T-cell (primary cell): ENCODE results near the gene MDP1. TPM values are rescaled to one million over a fixed set of nuclear protein-coding genes. Genes with fewer than 3 reads are reported as not detected.

ENCODE experiments used
- ATAC-seq, 4 experiments: fragments of 200-7000 bp in 3 of 4; fragments of 150-1000 bp in 1 of 4; cut with Tn5 transposase; replicated peaks in 1 of 4; 1 replicate in 3 of 4; 2 replicates in 1 of 4; pipeline ENCODE4 v1.10.0; 2021; ENCODE audit warnings: moderate library complexity in 3 of 4, mild to moderate bottlenecking in 2 of 4, moderate number of reproducible peaks in 1 of 4
- CTCF ChIA-PET, 2 donors: fragments of 300-600 bp; sonication (Branson Sonifier 250); formaldehyde crosslinking; loops; one replicate each; lab custom pipeline; 2022; ENCODE audit warnings: antibody characterized with exemption in 2 of 2; lab: Charles Lee
- POLR2A ChIA-PET, 2 donors: fragments of 300-600 bp; sonication (Branson Sonifier 250); formaldehyde crosslinking; loops; one replicate each; lab custom pipeline; 2022; ENCODE audit warnings: antibody characterized with exemption in 2 of 2; lab: Charles Lee
- DNase-seq, 35 experiments: peaks; one replicate each; pipeline versions ENCODE4 v3.0.0 to v3.0.0-alpha.2; 2013 to 2023
- H3K27ac ChIP-seq: one replicate; pipeline ENCODE4 v1.5.1; 2013; ENCODE audit warnings: low read length
- H3K27me3 ChIP-seq, 2 experiments: replicated peaks in 1 of 2; 1 replicate in 1 of 2; 2 replicates in 1 of 2; pipeline versions ENCODE4 v1.6.1 to v1.7.0; 2013; ENCODE audit warnings: low read length in 1 of 2, mixed read lengths in 1 of 2; ENCODE audit not compliant: control insufficient read depth in 2 of 2, insufficient read depth in 2 of 2; ENCODE audit errors: extremely low read depth in 1 of 2
- H3K36me3 ChIP-seq, 2 donors: 1 replicate in 1 of 2; 2 replicates in 1 of 2; pipeline versions ENCODE4 v1.6.1 to v1.7.0; 2013; ENCODE audit warnings: low read length in 1 of 2; ENCODE audit not compliant: control insufficient read depth in 2 of 2, insufficient read depth in 1 of 2; ENCODE audit errors: extremely low read depth in 1 of 2
- H3K4me1 ChIP-seq, 2 experiments: 1 replicate in 1 of 2; 2 replicates in 1 of 2; pipeline versions ENCODE4 v1.6.1 to v1.7.0; 2013; ENCODE audit warnings: low read length in 2 of 2, mixed read lengths in 1 of 2; ENCODE audit not compliant: insufficient read depth in 2 of 2, control insufficient read depth in 1 of 2; ENCODE audit errors: extremely low read depth in 1 of 2
- H3K4me3 ChIP-seq, 2 donors: 1 replicate in 1 of 2; 2 replicates in 1 of 2; pipeline versions ENCODE4 v1.5.1 to v1.7.0; 2013; ENCODE audit warnings: mild to moderate bottlenecking in 2 of 2, low read length in 1 of 2, moderate library complexity in 1 of 2; ENCODE audit not compliant: control insufficient read depth in 1 of 2; ENCODE audit errors: extremely low read depth in 1 of 2
- H3K9me3 ChIP-seq: 2 replicates; pipeline ENCODE4 v1.7.0; 2013
- H3K27ac Mint-ChIP-seq, 2 donors: one replicate each; pipeline ENCODE4 v1.8.0; 2020 to 2021; ENCODE audit warnings: mild to moderate bottlenecking in 2 of 2, mixed read lengths in 2 of 2
- H3K27me3 Mint-ChIP-seq, 2 donors: one replicate each; pipeline ENCODE4 v1.8.0; 2021 to 2022; ENCODE audit warnings: mixed read lengths in 2 of 2
- H3K36me3 Mint-ChIP-seq: one replicate; pipeline ENCODE4 v1.8.0; 2021; ENCODE audit warnings: mixed read lengths
- H3K4me1 Mint-ChIP-seq, 3 donors: one replicate each; pipeline ENCODE4 v1.8.0; 2020 to 2022; ENCODE audit warnings: mixed read lengths in 3 of 3, mild to moderate bottlenecking in 1 of 3
- H3K4me3 Mint-ChIP-seq, 3 donors: one replicate each; pipeline ENCODE4 v1.8.0; 2020 to 2022; ENCODE audit warnings: mild to moderate bottlenecking in 3 of 3, mixed read lengths in 3 of 3, moderate library complexity in 3 of 3
- H3K9me3 Mint-ChIP-seq, 3 donors: one replicate each; pipeline ENCODE4 v1.8.0; 2020 to 2022; ENCODE audit warnings: mixed read lengths in 3 of 3
- WGBS: methylation state at CpG from one replicate; pipeline ENCODE4 v1.1.5; 2013; ENCODE audit warnings: missing lambda C conversion rate; ENCODE audit not compliant: insufficient coverage; 5-methylcytosine and 5-hydroxymethylcytosine counted together
- total RNA-seq, 35 experiments: library from RNA in 6 of 35; stranded (reverse) in 6 of 35; fragments of 120-200 nt in 1 of 35; gene quantifications; one replicate each; pipeline versions ENCODE4 v1.2.1 to v1.2.4 and lab custom pipeline; 2013 to 2026

Gene MDP1
- total RNA-seq, 5 donors from 2014 or later (not counting 1 experiment from before 2014, with no cell fraction given) = 7.2 to 17.5 (median 12.1) TPM

DNA sequence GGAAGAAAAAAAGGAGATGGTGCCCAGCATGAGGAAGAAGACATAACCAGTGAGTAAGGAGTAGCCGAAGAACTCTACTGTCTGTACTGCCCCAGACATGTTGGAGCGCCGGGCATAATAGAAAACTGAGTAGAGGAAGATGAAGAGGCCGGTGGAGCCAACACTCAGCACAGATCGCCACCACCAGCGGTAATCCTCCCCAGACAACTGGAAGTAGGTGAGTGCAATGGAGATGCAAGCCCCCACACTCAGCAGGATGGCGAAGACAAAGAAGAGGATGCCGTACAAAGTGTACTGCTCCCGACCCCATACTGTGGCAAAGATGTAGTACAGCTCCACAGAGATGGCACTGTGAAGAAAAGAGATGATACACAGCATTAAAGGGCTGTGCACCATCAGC lies 26.4 kb downstream of the MDP1 start:
- H3K27me3 ChIP-seq = no peaks in the 10 kb centered on the region
- Mint-ChIP-seq H3K9me3 (no peaks in the 10 kb centered on the region), H3K4me1 (peaks cover 46 to 56% (median 47%) of the 10 kb centered on the region in 3 donors), H3K27ac (peak overlapping the region; percentile 89 to 94), H3K4me3 (no peak overlapping the region), H3K27me3 (no peaks in the 10 kb centered on the region), H3K36me3 (peaks cover 26% of the 10 kb centered on the region)
- ChIA-PET CTCF (interaction anchor here in 1 of 2 donors (1.7 kb wide), 1 partner anchor 53 kb away, joined by 10 read pairs; the partner anchor contains the start of gene TINF2), POLR2A (interaction anchor here (0.6 to 1.0 kb wide), 3 partner anchors 28 to 50 kb away, joined by 3 to 7 read pairs (median 3); partner anchors contain the start of gene IRF9 (in 1 of the 2))
- peaks cover 6 to 40% of the 10 kb centered on the region in 2 experiments for H3K4me1 ChIP-seq
- 93% methylated on average over 3 of the region's 9 CpGs for WGBS
- ATAC-seq (no peak), DNase-seq (no peak)
- peaks cover 23 to 49% of the 10 kb centered on the region in 2 donors for H3K36me3 ChIP-seq
- no peak overlapping the region for H3K4me3 ChIP-seq
- no peaks in the 10 kb centered on the region for H3K9me3 ChIP-seq
- H3K27ac ChIP-seq = peak overlapping the region; percentile 50

DNA sequence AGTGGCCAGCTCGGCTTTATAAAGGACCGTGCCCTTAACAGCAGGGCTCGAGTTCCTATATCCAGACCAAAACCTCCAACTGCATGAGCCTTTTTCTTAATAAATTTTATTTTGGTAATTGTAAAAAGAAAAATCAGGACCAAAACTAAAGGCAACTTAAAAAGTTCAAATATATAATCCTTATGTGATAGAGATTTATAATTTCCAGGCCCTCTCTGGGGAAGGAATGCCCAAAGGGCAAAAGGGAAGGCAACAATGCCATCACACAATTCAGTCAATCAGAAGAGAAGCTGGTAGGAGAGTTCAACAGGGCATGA lies 26.8 kb downstream of the MDP1 start:
- Mint-ChIP-seq H3K27me3 (no peaks in the 10 kb centered on the region), H3K36me3 (peaks cover 26% of the 10 kb centered on the region), H3K4me3 (peak overlapping the region; percentile 86 to 89 (median 89)), H3K27ac (peak overlapping the region; percentile 89 to 94), H3K9me3 (no peaks in the 10 kb centered on the region), H3K4me1 (peaks cover 42 to 52% (median 42%) of the 10 kb centered on the region in 3 donors)
- ChIA-PET POLR2A (interaction anchor here (0.6 to 1.1 kb wide), 4 partner anchors 28 to 74 kb away, joined by 3 to 7 read pairs (median 5); partner anchors contain the start of genes DCAF11 (in 2 of the 2), NRL (in 2 of the 2) and IRF9 (in 1 of the 2)), CTCF (interaction anchor here (0.6 to 1.7 kb wide), 4 partner anchors 14 to 53 kb away, joined by 3 to 10 read pairs (median 3); partner anchors contain the start of genes MDP1 (in 1 of the 2) and TINF2 (in 1 of the 2))
- Histone ChIP-seq H3K4me3 (peak overlapping the region in 1 of 2 donors; percentile 84), H3K9me3 (no peaks in the 10 kb centered on the region), H3K27me3 (no peaks in the 10 kb centered on the region), H3K36me3 (peaks cover 24 to 53% of the 10 kb centered on the region in 2 donors), H3K27ac (peak overlapping the region; percentile 50), H3K4me1 (peaks cover 3 to 38% of the 10 kb centered on the region in 2 experiments)
- ATAC-seq = no peak
- DNase-seq = no peak
- WGBS = no CpG with 5 or more reads among the region's 3 CpGs

DNA sequence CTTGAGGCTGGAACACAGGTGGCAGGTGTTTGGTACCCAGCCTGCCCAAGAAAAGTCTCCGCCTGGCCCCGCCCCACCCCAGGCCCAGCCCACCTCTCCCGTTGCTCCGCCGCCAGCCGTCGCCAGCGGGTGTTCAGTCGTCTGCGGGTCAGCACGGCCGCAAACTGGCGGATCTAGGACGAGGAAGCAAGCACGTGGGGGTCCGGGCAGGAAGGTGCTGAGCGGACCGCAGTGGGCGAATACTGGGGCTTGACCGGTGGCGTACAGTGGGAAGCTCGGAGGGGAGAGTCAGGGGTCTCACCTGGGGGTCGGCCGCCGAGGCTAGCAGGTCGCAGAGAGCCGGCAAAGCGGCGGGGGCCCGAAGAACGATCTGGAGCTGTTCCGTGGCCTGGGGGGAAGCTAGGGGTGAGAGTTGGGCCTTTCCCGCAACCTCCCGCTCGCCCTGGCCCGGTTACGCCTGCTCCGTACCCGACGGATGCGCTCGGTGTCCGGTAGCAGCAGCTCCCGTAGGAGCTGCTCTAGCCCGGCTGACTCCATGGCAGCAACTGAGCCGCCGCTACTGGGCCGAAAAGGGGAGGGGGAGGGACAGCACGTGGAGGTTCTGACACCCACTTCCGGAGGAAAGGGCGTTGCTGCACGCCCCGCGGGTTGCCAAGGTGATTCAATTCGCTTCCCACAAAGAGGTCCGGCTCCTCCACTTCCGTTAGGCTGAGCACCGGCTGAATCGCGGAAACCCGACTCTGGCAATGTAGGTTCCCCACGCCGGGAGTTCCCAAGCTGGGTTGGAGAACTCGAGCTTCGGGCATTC lies 27.4 kb downstream of the MDP1 start, which contains the start of gene IPO4:
Gene IPO4 (minus strand): TSS at position 566 of the 808 bp plus-strand sequence. CDS start 29 bp downstream, at position 537.
- no peaks in the 10 kb centered on the region for H3K27me3 Mint-ChIP-seq
- ATAC-seq (peak; percentile 91 to 95 (median 94)), DNase-seq (peak; percentile 83 to 97 (median 94))
- peak within 1 kb of the TSS; percentile 86 to 89 (median 89) for H3K4me3 Mint-ChIP-seq
- ChIA-PET CTCF (interaction anchor here (0.6 to 1.7 kb wide), 5 partner anchors 15 to 54 kb away, joined by 3 to 10 read pairs (median 3); partner anchors contain the start of genes IRF9 (in 1 of the 2), MDP1 (in 1 of the 2) and TINF2 (in 1 of the 2)), POLR2A (interaction anchor here (0.6 to 1.1 kb wide), 5 partner anchors 27 to 110 kb away, joined by 3 to 7 read pairs (median 4); partner anchors contain the start of genes DCAF11 (in 2 of the 2), NRL (in 2 of the 2) and IRF9 (in 1 of the 2))
- no peaks in the 10 kb centered on the region for H3K9me3 Mint-ChIP-seq
- Histone ChIP-seq H3K4me1 (peaks cover 3 to 36% of the 10 kb centered on the region in 2 experiments), H3K4me3 (peak within 1 kb of the TSS; percentile 84 to 89), H3K9me3 (no peaks in the 10 kb centered on the region), H3K27ac (peak within 1 kb of the TSS; percentile 70), H3K27me3 (no peaks in the 10 kb centered on the region), H3K36me3 (peaks cover 22 to 58% of the 10 kb centered on the region in 2 donors)
- H3K4me1 Mint-ChIP-seq = peaks cover 38 to 50% (median 40%) of the 10 kb centered on the region in 3 donors
- under 1% methylated on average over 60 of the region's 65 CpGs for WGBS
- H3K36me3 Mint-ChIP-seq = peaks cover 29% of the 10 kb centered on the region
- H3K27ac Mint-ChIP-seq = peak within 1 kb of the TSS; percentile 89 to 94

DNA sequence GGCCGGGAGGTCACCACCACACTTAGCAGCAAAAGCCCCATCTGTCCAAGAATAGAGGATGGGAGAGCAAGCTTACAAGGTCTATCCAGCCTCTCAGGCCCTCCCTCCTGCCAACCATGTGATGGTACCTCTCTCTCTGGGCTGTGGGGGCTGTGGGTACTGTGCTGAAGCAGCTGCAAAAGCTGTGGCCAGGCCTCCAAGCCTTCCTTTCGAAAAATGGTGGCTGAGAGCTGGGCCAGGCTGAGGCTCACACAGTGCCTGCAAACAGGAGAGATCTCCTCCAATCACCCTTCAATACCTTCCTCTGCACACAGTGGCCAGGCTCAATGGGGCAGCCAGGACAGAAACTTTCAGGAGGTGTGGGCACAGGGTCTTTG lies 28.3 kb downstream of the MDP1 start:
- Histone ChIP-seq H3K9me3 (no peaks in the 10 kb centered on the region), H3K4me3 (peak overlapping the region; percentile 84 to 89), H3K27ac (peak overlapping the region; percentile 70), H3K36me3 (peaks cover 21 to 61% of the 10 kb centered on the region in 2 donors), H3K27me3 (no peaks in the 10 kb centered on the region), H3K4me1 (peaks cover 3 to 30% of the 10 kb centered on the region in 2 experiments)
- ATAC-seq (no peak), DNase-seq (no peak)
- H3K4me1 Mint-ChIP-seq = peaks cover 33 to 43% (median 36%) of the 10 kb centered on the region in 3 donors
- H3K27ac Mint-ChIP-seq = peak overlapping the region; percentile 89 to 94
- 67% methylated on average over 1 of the region's 2 CpGs for WGBS
- ChIA-PET CTCF (interaction anchor here in 1 of 2 donors (1.3 kb wide), 1 partner anchor 26 kb away, joined by 4 read pairs; the partner anchor contains the start of gene IRF9), POLR2A (interaction anchor here in 1 of 2 donors (0.8 kb wide), 1 partner anchor 26 kb away, joined by 3 read pairs; the partner anchor contains the start of gene IRF9)
- no peaks in the 10 kb centered on the region for H3K9me3 Mint-ChIP-seq
- H3K27me3 Mint-ChIP-seq = no peaks in the 10 kb centered on the region
- peaks cover 26% of the 10 kb centered on the region for H3K36me3 Mint-ChIP-seq
- peak overlapping the region; percentile 86 to 89 (median 89) for H3K4me3 Mint-ChIP-seq

DNA sequence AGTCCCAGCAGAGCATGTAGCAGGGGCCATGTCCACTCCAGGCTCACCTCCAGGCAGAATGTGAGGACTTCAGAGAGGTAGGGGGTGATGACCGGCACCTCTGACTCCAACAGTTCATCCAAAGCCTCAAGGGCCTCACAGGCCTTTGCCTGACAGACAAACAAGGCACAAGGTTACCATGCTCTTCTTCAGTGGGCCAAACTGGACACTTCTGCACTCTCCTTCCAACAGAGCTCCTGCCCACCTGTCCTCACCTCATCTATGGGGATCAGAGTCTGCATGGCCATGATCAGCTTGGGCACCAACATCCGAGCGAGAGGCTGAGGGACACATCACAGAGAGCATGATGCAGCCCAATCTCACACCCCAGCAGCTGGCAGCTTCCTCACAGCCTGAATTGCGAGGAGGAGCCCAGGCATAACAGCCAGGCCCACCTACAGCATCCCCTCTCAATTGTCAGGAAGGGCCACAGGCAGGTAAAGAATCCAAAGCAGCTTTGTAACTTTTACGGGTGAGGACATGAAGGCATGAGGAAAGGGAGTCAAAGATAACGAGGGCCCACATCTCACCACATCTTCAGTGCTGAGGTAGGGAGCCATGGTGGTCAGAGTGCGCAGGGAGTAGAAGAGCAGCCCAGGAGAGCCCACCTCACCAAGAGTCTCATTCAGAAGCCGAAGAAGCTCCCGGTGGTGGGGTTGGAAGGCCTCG lies 28.9 kb downstream of the MDP1 start:
- Mint-ChIP-seq H3K27ac (peak overlapping the region; percentile 59 to 72), H3K36me3 (peaks cover 26% of the 10 kb centered on the region), H3K27me3 (no peaks in the 10 kb centered on the region), H3K4me3 (peak overlapping the region; percentile 70 to 89 (median 86)), H3K9me3 (no peaks in the 10 kb centered on the region), H3K4me1 (peaks cover 28 to 38% (median 30%) of the 10 kb centered on the region in 3 donors)
- Histone ChIP-seq H3K36me3 (peaks cover 20 to 61% of the 10 kb centered on the region in 2 donors), H3K4me3 (no peak overlapping the region), H3K27ac (no peak overlapping the region), H3K9me3 (no peaks in the 10 kb centered on the region), H3K4me1 (peaks cover 3 to 30% of the 10 kb centered on the region in 2 experiments), H3K27me3 (no peaks in the 10 kb centered on the region)
- ATAC-seq = no peak
- POLR2A ChIA-PET = interaction anchor here in 1 of 2 donors (0.6 to 0.8 kb wide), 2 partner anchors 26 to 36 kb away, joined by 3 to 7 read pairs; partner anchors contain the start of gene IRF9
- no peak for DNase-seq
- CTCF ChIA-PET = no interaction called here
- 100% methylated on average over 3 of the region's 10 CpGs for WGBS
